GM21723 (cell line): Measurements from ENCODE around the gene ARHGAP33.
"Not testable (repeated sequence)": the region's sequence is repeated elsewhere in the genome, so short reads cannot be mapped to it uniquely, and the experiment has no call there.

Source experiments
- ATAC-seq: cut with Tn5 transposase; IDR thresholded peaks from one replicate; pipeline ENCODE4 v1.9.1; 2021; ENCODE audit warnings: mild to moderate bottlenecking, moderate library complexity; ENCODE audit not compliant: unreplicated experiment

ARHGAP33 gene

GRCh38 chr19:35830986-35831385, 55.6 kb downstream of the ARHGAP33 start:
- ATAC-seq: no peak

GRCh38 chr19:35832054-35832453, 56.7 kb downstream of the ARHGAP33 start:
- no peak for ATAC-seq

GRCh38 chr19:35833972-35834371, 58.6 kb downstream of the ARHGAP33 start:
- no peak for ATAC-seq

- not testable (repeated sequence) for ATAC-seq
Observed at GRCh38 chr19:35836096-35836495, 60.7 kb downstream of the ARHGAP33 start.
